ENCODE data around the gene LYRM4. TPM values are rescaled to one million over a fixed set of nuclear protein-coding genes. Genes with fewer than 3 reads are reported as not detected.

LYRM4 gene
- total RNA-seq, 1 donor from 2014 or later: 20.4 TPM

GRCh38 chr6:5079692-5080091 is 181.1 kb downstream of the LYRM4 start:
- Histone ChIP-seq H3K4me1 (peaks cover under 1% of the 10 kb centered on the region), H3K27ac (no peak overlapping the region), H3K27me3 (peaks cover under 1% of the 10 kb centered on the region), H3K36me3 (no peaks in the 10 kb centered on the region), H3K9me3 (no peaks in the 10 kb centered on the region), H3K4me3 (no peak overlapping the region)
- TF ChIP-seq CTCF (IDR thresholded peaks at IDR 0.05): no peak
- intact Hi-C loops (cut with DNase I): no loop called here
- DNase-seq (no peak), ATAC-seq (no peak)

- no peaks in the 10 kb centered on the region for H3K9me3 ChIP-seq
- H3K36me3 ChIP-seq: no peaks in the 10 kb centered on the region
- ATAC-seq (no peak), DNase-seq (no peak)
- no peaks in the 10 kb centered on the region for H3K27me3 ChIP-seq
- no peak overlapping the region for H3K4me3 ChIP-seq
- intact Hi-C loops (cut with DNase I): no loop called here
- no peak for TF ChIP-seq CTCF (IDR thresholded peaks at IDR 0.05)
- no peak overlapping the region for H3K27ac ChIP-seq
- no peaks in the 10 kb centered on the region for H3K4me1 ChIP-seq
Measured at GRCh38 chr6:5078121-5078669, 182.6 kb downstream of the LYRM4 start.

DNA sequence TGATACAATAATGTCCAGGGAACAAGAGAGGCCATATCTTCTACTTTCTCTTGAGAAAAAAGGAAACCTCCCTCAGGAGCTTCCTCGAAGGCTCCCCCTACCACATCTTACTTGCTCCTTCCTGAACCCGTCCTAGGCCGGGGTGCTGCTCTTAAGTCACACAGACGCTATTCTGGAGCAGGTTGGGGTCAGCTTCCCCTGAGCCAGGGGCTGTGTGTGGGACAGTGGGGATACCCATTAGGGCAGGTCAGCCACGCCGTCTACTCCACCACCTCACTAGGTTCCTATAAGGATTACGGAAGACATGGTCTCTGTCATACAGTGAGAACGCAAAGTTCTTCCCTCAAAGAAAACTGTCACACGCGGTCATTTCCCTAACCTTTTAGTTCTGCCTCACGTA is 183.8 kb downstream of the LYRM4 start:
- Histone ChIP-seq H3K4me1 (no peaks in the 10 kb centered on the region), H3K27ac (no peak overlapping the region), H3K27me3 (no peaks in the 10 kb centered on the region), H3K36me3 (no peaks in the 10 kb centered on the region), H3K9me3 (no peaks in the 10 kb centered on the region), H3K4me3 (no peak overlapping the region)
- TF ChIP-seq CTCF (IDR thresholded peaks at IDR 0.05): no peak
- DNase-seq: no peak
- intact Hi-C loops (cut with DNase I): no loop called here
- no peak for ATAC-seq

- no peak for ATAC-seq
- H3K36me3 ChIP-seq: no peaks in the 10 kb centered on the region
- no peak for TF ChIP-seq CTCF (IDR thresholded peaks at IDR 0.05)
- no peaks in the 10 kb centered on the region for H3K4me1 ChIP-seq
- H3K9me3 ChIP-seq: no peaks in the 10 kb centered on the region
- H3K27ac ChIP-seq: no peak overlapping the region
- no peaks in the 10 kb centered on the region for H3K27me3 ChIP-seq
- DNase-seq: no peak
- intact Hi-C loops (cut with DNase I): no loop called here
- no peak overlapping the region for H3K4me3 ChIP-seq
Measured at GRCh38 chr6:5073992-5074391, 186.8 kb downstream of the LYRM4 start.

DNA sequence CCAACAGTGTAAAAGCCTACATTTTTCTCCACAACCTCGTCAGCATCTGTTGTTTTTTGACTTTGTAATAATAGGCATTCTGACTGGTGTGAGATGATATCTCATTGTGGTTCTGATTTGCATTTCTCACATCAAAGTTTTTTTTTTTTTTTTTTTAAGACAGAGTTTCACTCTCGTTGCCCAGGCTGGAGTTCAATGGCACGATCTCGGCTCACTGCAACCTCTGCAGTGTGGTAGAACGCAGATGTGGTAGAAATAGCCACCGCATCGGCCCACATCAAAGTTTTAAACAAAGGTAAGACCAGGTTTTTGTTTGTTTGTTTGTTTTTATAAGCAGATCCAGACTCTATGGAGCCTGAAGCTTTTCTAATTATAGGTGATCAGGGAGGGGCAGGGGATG is 188.3 kb downstream of the LYRM4 start:
- Histone ChIP-seq H3K4me1 (no peaks in the 10 kb centered on the region), H3K27ac (no peak overlapping the region), H3K9me3 (no peaks in the 10 kb centered on the region), H3K36me3 (no peaks in the 10 kb centered on the region), H3K4me3 (no peak overlapping the region), H3K27me3 (no peaks in the 10 kb centered on the region)
- DNase-seq (no peak), ATAC-seq (no peak)
- intact Hi-C loops (cut with DNase I): no loop called here
- no peak for TF ChIP-seq CTCF (IDR thresholded peaks at IDR 0.05)

- no peak overlapping the region for H3K4me3 ChIP-seq
- H3K27me3 ChIP-seq: no peaks in the 10 kb centered on the region
- H3K36me3 ChIP-seq: no peaks in the 10 kb centered on the region
- no peak overlapping the region for H3K27ac ChIP-seq
- no peaks in the 10 kb centered on the region for H3K4me1 ChIP-seq
- no peak for TF ChIP-seq CTCF (IDR thresholded peaks at IDR 0.05)
- no peaks in the 10 kb centered on the region for H3K9me3 ChIP-seq
- DNase-seq (no peak), ATAC-seq (no peak)
- intact Hi-C loops (cut with DNase I): no loop called here
Measured at GRCh38 chr6:5071216-5071615, 189.5 kb downstream of the LYRM4 start.

Data from upper lobe of right lung (tissue), 1 donor.